Astrocyte of the cerebellum (primary cell): ENCODE results near the gene PCDHB1.
A peak's percentile ranks its signal among the peaks of the same experiment; 100 is the strongest.

Experiments
- DNase-seq: peaks from one replicate; pipeline ENCODE4 v3.0.0-alpha.2; 2011; ENCODE audit warnings: low read depth
- H3K4me3 ChIP-seq: 2 replicates; pipeline ENCODE4 v1.5.1; 2011; ENCODE audit warnings: mild to moderate bottlenecking, low read depth, low read length, moderate library complexity
- CTCF ChIP-seq: IDR thresholded peaks from 2 replicates; pipeline ENCODE4 v1.5.1; 2012; ENCODE audit warnings: low read length, low read depth, moderate library complexity, mild to moderate bottlenecking; ENCODE audit errors: missing control alignments
- in situ Hi-C: cut with HindIII; loops from 2 replicates; pipeline ENCODE4 v1.10.0; 2017; ENCODE audit warnings: low sequenced_read_pairs

The PCDHB1 gene

GRCh38 chr5:141039061-141039460, 12.1 kb upstream of the PCDHB1 start:
- TF ChIP-seq CTCF: no peak
- in situ Hi-C loops: no loop called here
- no peak for DNase-seq
- H3K4me3 ChIP-seq: no peak overlapping the region

- TF ChIP-seq CTCF: no peak
- in situ Hi-C loops: no loop called here
- no peak for DNase-seq
- H3K4me3 ChIP-seq: no peak overlapping the region
Observed at GRCh38 chr5:141039517-141039916, 11.7 kb upstream of the PCDHB1 start.

- no peak for DNase-seq
- in situ Hi-C loops: no loop called here
- TF ChIP-seq CTCF: peak; percentile 3
- no peak overlapping the region for H3K4me3 ChIP-seq
Observed at GRCh38 chr5:141040093-141040770, 10.9 kb upstream of the PCDHB1 start.

- TF ChIP-seq CTCF: peak; percentile 32
- in situ Hi-C loops: no loop called here
- peak; percentile 11 for DNase-seq
- H3K4me3 ChIP-seq: no peak overlapping the region
Observed at GRCh38 chr5:141040771-141041426, 10.3 kb upstream of the PCDHB1 start.

GRCh38 chr5:141041427-141041785, 9.8 kb upstream of the PCDHB1 start:
- H3K4me3 ChIP-seq: no peak overlapping the region
- DNase-seq: no peak
- in situ Hi-C loops: no loop called here
- TF ChIP-seq CTCF: no peak

GRCh38 chr5:141042555-141042954, 8.6 kb upstream of the PCDHB1 start:
- in situ Hi-C loops: no loop called here
- H3K4me3 ChIP-seq: no peak overlapping the region
- no peak for TF ChIP-seq CTCF
- DNase-seq: no peak
